Karpas-422 (cell line): Measurements from ENCODE around the gene WDR36. TPM values are rescaled to one million over a fixed set of nuclear protein-coding genes. Genes with fewer than 3 reads are reported as not detected.

Source experiments
- total RNA-seq: library from RNA; depleted of rRNA; stranded (reverse); fragments of >200 nt; shearing (Covaris generic); gene quantifications from 2 replicates; pipeline ENCODE4 v1.2.3, GENCODE V29; 2014; ENCODE audit warnings: low replicate concordance; rRNA removed

WDR36 gene
- total RNA-seq, 1 experiment from 2014 or later, result 73.5 TPM

Other genes starting within 250 kb of the WDR36 start
- gene TSLP, start 20.6 kb upstream of the WDR36 start, total RNA-seq, result not detected in 2 replicates
- 0.04 and 1.6 TPM in 2 replicates for gene CAMK4, start 132.0 kb downstream of the WDR36 start, total RNA-seq